Measurements from ENCODE around the gene PTPRE.

PTPRE gene

DNA sequence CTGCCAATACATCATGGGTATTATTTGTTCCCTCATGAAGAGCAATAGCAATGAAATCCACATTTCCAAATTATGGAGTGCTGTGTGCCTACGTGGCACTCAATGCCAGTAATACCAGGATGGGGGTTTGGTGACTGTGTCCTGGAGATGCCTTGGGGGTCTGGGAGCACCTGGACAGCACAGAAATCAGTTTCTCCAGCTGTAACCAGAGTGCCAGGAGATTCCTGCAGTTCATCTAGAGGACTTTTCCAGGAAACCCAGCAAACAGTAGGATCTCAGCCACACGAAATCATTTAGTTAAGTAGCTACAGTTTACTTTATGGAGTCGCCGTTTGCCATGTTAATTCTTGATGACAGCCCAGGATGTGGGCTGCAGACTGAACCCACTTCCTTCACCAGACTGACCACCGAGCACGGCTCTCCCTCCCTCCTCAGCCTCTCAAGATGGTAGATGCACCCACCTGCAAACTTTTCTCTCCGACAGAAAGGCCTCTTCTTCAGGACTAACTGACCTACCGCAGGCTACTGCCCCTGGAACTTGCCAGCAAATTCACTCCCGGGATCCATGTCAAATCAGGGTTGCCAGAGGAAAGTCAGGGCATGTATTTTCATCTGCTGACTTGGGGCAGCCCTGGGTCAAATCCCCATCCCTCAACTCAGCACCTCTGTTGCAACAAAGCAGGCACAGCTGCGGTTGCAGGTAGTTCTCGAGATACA lies 189.0 kb downstream of the PTPRE start:
- Histone ChIP-seq H3K4me3 (ENCODE audit: insufficient read length, low read depth) (no peak overlapping the region), H3K4me1 (ENCODE audit: insufficient read depth, insufficient read length) (no peaks in the 10 kb centered on the region), H3K9ac (ENCODE audit: insufficient read length, low read depth) (no peak overlapping the region), H3K27me3 (ENCODE audit: insufficient read depth, insufficient read length) (no peaks in the 10 kb centered on the region), H3K36me3 (ENCODE audit: insufficient read depth, insufficient read length, low read length) (peaks cover 44% of the 10 kb centered on the region), H3K9me3 (ENCODE audit: insufficient read depth, low read length) (no peaks in the 10 kb centered on the region)
- no peak for DNase-seq (ENCODE audit: low read depth, low spot score)
- no peak for TF ChIP-seq YY1 (IDR thresholded peaks at IDR 0.05; ENCODE audit: insufficient read depth, insufficient read length)
- TF ChIP-seq SUZ12 (IDR thresholded peaks at IDR 0.05; ENCODE audit: extremely low read depth, insufficient read depth, insufficient read length) = no peak
- TF ChIP-seq ZNF274 (IDR thresholded peaks at IDR 0.05; ENCODE audit: low read depth, low read length) = no peak

DNA sequence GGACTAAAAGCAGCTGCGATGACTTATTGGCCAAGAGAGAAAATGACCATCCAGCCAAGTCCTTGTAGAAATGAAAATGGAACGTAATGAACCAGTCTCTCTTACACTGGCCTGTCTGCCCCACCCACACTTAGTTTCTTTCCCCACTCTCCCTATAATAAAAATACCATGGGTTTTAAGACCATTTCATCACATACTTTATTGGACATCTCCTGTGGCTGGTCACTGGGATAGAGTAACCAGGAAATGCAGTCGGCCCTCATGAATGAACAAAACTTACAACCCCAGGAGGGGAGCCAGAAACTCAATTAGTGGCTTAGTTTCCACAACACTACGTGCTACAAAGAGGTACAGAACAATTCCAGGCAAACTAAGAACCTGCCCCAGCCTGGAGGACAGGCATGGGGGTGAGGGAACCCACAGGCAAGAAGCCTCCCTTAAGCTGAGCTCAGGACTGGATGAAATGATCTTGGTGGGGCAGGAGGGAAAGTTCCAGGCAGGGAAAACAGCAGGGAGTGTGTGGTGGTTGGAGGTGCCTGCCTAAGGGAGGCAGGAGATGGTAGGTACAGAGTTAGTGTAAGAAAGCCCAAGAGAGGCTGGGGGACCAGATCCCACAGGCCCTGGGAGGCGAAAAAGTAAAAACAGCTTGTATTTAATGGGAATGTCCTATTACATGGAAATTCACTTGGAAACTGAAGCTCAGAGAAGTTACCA lies 189.7 kb downstream of the PTPRE start:
- peaks cover 52% of the 10 kb centered on the region for H3K36me3 ChIP-seq (ENCODE audit: insufficient read depth, insufficient read length, low read length)
- H3K4me3 ChIP-seq (ENCODE audit: insufficient read length, low read depth) = no peak overlapping the region
- H3K9ac ChIP-seq (ENCODE audit: insufficient read length, low read depth) = no peak overlapping the region

DNA sequence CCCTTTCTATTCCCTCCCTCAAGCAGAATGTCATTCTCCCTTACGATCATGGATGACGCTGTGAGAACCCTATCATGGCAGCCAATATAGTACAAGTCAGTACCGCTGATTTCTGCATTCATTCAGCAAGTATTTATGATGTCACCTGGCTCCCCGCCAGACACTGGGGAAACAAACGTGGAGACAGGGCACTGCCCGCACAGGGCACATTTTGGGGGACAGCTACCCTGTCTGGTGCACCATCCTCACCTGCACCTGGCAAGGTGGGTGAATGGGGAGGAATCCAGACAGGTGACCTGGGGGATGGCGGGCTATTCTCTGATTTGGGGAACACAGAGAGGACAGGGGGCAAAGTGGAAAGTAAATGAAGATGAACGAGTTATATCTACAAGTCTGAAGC lies 190.9 kb downstream of the PTPRE start:
- no peak overlapping the region for H3K9ac ChIP-seq (ENCODE audit: insufficient read length, low read depth)
- no peak overlapping the region for H3K4me3 ChIP-seq (ENCODE audit: insufficient read length, low read depth)
- H3K27me3 ChIP-seq (ENCODE audit: insufficient read depth, insufficient read length) = no peaks in the 10 kb centered on the region
- peaks cover 61% of the 10 kb centered on the region for H3K36me3 ChIP-seq (ENCODE audit: insufficient read depth, insufficient read length, low read length)
- no peaks in the 10 kb centered on the region for H3K9me3 ChIP-seq (ENCODE audit: insufficient read depth, low read length)
- DNase-seq (ENCODE audit: low read depth, low spot score) = no peak
- H3K4me1 ChIP-seq (ENCODE audit: insufficient read depth, insufficient read length) = no peaks in the 10 kb centered on the region
- TF ChIP-seq SUZ12 (IDR thresholded peaks at IDR 0.05; ENCODE audit: extremely low read depth, insufficient read depth, insufficient read length) (no peak), YY1 (IDR thresholded peaks at IDR 0.05; ENCODE audit: insufficient read depth, insufficient read length) (no peak), ZNF274 (IDR thresholded peaks at IDR 0.05; ENCODE audit: low read depth, low read length) (no peak)

More for the DNA sequence above, 189.7 kb downstream of the PTPRE start:
- Histone ChIP-seq H3K9me3 (ENCODE audit: insufficient read depth, low read length) (no peaks in the 10 kb centered on the region), H3K4me1 (ENCODE audit: insufficient read depth, insufficient read length) (no peaks in the 10 kb centered on the region), H3K27me3 (ENCODE audit: insufficient read depth, insufficient read length) (no peaks in the 10 kb centered on the region)
- DNase-seq (ENCODE audit: low read depth, low spot score) = no peak
- no peak for TF ChIP-seq ZNF274 (IDR thresholded peaks at IDR 0.05; ENCODE audit: low read depth, low read length)
- no peak for TF ChIP-seq SUZ12 (IDR thresholded peaks at IDR 0.05; ENCODE audit: extremely low read depth, insufficient read depth, insufficient read length)
- TF ChIP-seq YY1 (IDR thresholded peaks at IDR 0.05; ENCODE audit: insufficient read depth, insufficient read length) = no peak

DNA sequence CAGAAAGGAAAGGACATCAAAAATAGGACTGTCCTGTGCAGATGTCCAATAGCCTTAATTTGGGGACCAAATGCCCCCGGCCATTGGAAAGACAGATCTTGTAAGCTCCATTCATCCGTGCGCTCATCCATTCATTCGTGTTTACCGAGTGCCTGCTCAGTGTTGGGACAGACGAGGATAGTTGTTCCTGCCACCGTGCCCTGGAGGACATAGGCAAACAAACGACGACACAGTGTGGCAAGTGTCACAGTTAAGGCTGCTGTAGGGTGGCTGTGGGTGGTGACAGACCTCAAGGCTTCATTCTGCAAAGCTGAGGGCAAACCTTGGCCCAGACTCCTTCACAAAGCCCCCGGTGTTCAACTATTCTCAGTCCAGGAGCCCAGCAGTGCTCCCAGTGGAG lies 191.7 kb downstream of the PTPRE start:
- no peak for TF ChIP-seq SUZ12 (IDR thresholded peaks at IDR 0.05; ENCODE audit: extremely low read depth, insufficient read depth, insufficient read length)
- no peak for TF ChIP-seq YY1 (IDR thresholded peaks at IDR 0.05; ENCODE audit: insufficient read depth, insufficient read length)
- TF ChIP-seq ZNF274 (IDR thresholded peaks at IDR 0.05; ENCODE audit: low read depth, low read length) = no peak
- Histone ChIP-seq H3K36me3 (ENCODE audit: insufficient read depth, insufficient read length, low read length) (peaks cover 69% of the 10 kb centered on the region), H3K9me3 (ENCODE audit: insufficient read depth, low read length) (no peaks in the 10 kb centered on the region), H3K4me1 (ENCODE audit: insufficient read depth, insufficient read length) (no peaks in the 10 kb centered on the region), H3K9ac (ENCODE audit: insufficient read length, low read depth) (no peak overlapping the region), H3K27me3 (ENCODE audit: insufficient read depth, insufficient read length) (no peaks in the 10 kb centered on the region), H3K4me3 (ENCODE audit: insufficient read length, low read depth) (no peak overlapping the region)
- DNase-seq (ENCODE audit: low read depth, low spot score) = no peak

DNA sequence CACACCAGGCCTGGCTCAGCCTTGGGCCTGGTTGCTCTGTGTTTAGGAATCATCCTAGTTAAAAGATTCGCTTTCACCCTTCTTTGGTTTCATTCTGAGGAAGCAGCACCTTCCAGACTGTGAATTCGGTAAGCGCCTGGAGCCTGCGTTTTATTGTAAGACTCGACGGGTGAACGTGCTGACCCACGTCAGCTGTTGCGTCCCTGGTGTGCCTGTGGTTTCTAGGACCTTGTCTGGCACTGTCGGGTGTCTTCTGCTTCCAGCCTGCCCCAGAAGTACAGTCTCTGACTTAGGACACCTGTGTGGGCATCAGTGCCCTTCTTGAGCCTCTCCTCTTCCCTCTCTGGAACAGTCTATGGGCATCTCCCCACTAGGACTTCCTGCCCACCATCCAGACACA lies 193.0 kb downstream of the PTPRE start:
- Histone ChIP-seq H3K27me3 (ENCODE audit: insufficient read depth, insufficient read length) (no peaks in the 10 kb centered on the region), H3K4me3 (ENCODE audit: insufficient read length, low read depth) (no peak overlapping the region), H3K4me1 (ENCODE audit: insufficient read depth, insufficient read length) (no peaks in the 10 kb centered on the region), H3K9ac (ENCODE audit: insufficient read length, low read depth) (no peak overlapping the region), H3K36me3 (ENCODE audit: insufficient read depth, insufficient read length, low read length) (peaks cover 82% of the 10 kb centered on the region), H3K9me3 (ENCODE audit: insufficient read depth, low read length) (no peaks in the 10 kb centered on the region)
- no peak for DNase-seq (ENCODE audit: low read depth, low spot score)
- TF ChIP-seq SUZ12 (IDR thresholded peaks at IDR 0.05; ENCODE audit: extremely low read depth, insufficient read depth, insufficient read length) = no peak
- no peak for TF ChIP-seq YY1 (IDR thresholded peaks at IDR 0.05; ENCODE audit: insufficient read depth, insufficient read length)
- TF ChIP-seq ZNF274 (IDR thresholded peaks at IDR 0.05; ENCODE audit: low read depth, low read length) = no peak

DNA sequence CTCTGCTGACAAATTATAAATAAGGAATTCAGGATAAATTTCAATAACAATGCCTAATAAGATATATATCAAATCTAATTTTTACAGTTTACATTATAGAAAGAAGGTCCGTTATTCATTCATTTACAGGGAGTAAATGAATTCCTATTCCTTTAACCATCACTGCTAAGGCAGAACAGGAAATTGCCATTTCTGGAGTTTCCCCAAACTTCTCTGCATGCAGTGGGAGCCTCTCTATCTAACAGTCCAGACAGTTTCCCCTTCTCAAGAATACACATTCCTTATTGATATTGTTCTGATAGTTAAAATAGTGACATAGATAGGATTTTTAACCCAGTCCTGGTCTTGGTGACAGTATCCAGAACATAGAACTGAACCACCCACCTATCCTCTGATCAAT lies 195.0 kb downstream of the PTPRE start:
- H3K4me3 ChIP-seq (ENCODE audit: insufficient read length, low read depth) = no peak overlapping the region
- no peak overlapping the region for H3K9ac ChIP-seq (ENCODE audit: insufficient read length, low read depth)
- H3K27me3 ChIP-seq (ENCODE audit: insufficient read depth, insufficient read length) = no peaks in the 10 kb centered on the region
- no peaks in the 10 kb centered on the region for H3K4me1 ChIP-seq (ENCODE audit: insufficient read depth, insufficient read length)
- no peak for DNase-seq (ENCODE audit: low read depth, low spot score)
- TF ChIP-seq ZNF274 (IDR thresholded peaks at IDR 0.05; ENCODE audit: low read depth, low read length) = no peak
- TF ChIP-seq SUZ12 (IDR thresholded peaks at IDR 0.05; ENCODE audit: extremely low read depth, insufficient read depth, insufficient read length) = no peak
- TF ChIP-seq YY1 (IDR thresholded peaks at IDR 0.05; ENCODE audit: insufficient read depth, insufficient read length) = no peak
- H3K9me3 ChIP-seq (ENCODE audit: insufficient read depth, low read length) = no peaks in the 10 kb centered on the region
- H3K36me3 ChIP-seq (ENCODE audit: insufficient read depth, insufficient read length, low read length) = peaks cover 93% of the 10 kb centered on the region

DNA sequence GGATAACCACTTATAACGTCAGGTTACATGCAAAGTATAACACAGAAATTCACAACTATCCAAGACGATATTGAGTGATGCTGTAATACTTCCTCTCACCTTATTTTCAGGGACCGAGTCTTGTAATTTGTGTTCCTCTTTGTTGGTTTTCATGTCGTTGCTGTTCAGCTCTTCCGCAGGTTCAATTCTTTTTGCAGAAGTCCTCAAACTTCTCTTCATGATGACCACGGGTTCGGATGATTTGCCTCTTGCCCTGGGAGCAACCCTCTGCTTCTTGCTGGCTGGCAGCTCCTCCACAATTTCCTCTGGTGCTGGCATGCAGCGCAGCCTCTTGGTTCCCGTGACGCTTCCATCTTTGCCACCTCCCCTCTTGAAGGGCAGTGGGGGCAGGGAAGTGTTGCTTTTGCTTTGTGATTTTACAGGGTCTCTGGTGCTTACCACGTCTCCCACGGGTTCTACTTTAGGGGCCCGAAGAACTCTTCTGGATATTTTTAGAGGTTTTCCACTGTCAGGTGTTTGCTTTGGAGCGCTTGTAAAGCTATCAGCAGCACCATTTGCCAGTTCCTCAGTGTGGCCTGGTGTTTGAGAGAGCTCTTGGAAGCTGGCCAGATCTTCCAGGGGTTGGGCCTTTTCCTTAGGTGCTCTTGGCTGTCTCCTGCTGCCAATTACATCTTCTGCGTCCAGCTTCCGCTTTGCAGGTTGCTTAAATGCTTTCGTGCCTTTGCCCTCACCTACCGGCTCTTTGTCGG lies 195.8 kb downstream of the PTPRE start:
- no peak overlapping the region for H3K9ac ChIP-seq (ENCODE audit: insufficient read length, low read depth)
- H3K27me3 ChIP-seq (ENCODE audit: insufficient read depth, insufficient read length) = no peaks in the 10 kb centered on the region
- no peak for TF ChIP-seq SUZ12 (IDR thresholded peaks at IDR 0.05; ENCODE audit: extremely low read depth, insufficient read depth, insufficient read length)
- TF ChIP-seq YY1 (IDR thresholded peaks at IDR 0.05; ENCODE audit: insufficient read depth, insufficient read length) = no peak
- TF ChIP-seq ZNF274 (IDR thresholded peaks at IDR 0.05; ENCODE audit: low read depth, low read length) = no peak
- peaks cover 95% of the 10 kb centered on the region for H3K36me3 ChIP-seq (ENCODE audit: insufficient read depth, insufficient read length, low read length)
- no peak for DNase-seq (ENCODE audit: low read depth, low spot score)
- H3K4me1 ChIP-seq (ENCODE audit: insufficient read depth, insufficient read length) = no peaks in the 10 kb centered on the region
- H3K9me3 ChIP-seq (ENCODE audit: insufficient read depth, low read length) = no peaks in the 10 kb centered on the region
- no peak overlapping the region for H3K4me3 ChIP-seq (ENCODE audit: insufficient read length, low read depth)
